GM19238 (cell line): ENCODE data around the gene ZFPL1.

ENCODE experiments used
- DNase-seq: peaks from one replicate; pipeline ENCODE4 v3.0.0; 2011; ENCODE audit warnings: low spot score; ENCODE audit not compliant: insufficient read length

Gene ZFPL1

DNA sequence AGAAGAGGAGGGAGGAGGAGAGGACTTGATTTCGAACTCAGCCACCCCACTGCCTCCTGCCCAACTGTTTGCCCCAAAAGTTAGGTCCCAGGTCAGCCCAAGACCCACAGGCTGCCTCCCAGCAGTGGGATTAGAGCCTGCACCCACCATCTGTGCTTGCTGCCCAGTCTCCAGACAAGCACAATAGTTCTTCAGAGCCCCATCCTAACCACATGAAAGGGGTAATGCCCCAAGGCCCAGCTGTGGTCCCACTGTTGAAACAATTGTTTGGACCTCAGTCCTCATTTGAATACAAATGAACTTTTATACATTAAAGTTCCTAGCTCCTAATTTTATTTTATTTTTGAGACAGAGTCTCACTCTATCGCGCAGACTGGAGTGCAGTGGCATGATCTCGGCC, 6.6 kb downstream of the ZFPL1 start:
- DNase-seq = no peak

DNA sequence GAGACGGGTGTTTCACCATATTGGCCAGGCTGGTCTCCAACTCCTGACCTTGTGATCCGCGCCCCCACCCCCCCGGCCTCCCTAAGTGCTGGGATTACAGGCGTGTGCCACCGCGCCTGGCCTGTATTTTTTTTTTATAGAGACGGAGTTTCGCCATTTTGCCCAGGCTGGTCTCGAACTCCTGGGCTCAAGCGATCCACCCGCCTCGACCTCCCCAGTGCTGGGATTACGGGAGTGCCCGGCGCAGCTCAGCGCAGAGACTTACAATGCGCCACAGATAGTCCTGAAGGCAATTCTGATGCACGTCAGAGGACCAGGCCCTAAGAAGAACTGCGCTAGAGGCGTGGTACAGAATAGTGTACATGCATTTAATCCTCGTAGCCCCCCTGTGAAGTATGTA, 11.4 kb downstream of the ZFPL1 start:
- no peak for DNase-seq

DNA sequence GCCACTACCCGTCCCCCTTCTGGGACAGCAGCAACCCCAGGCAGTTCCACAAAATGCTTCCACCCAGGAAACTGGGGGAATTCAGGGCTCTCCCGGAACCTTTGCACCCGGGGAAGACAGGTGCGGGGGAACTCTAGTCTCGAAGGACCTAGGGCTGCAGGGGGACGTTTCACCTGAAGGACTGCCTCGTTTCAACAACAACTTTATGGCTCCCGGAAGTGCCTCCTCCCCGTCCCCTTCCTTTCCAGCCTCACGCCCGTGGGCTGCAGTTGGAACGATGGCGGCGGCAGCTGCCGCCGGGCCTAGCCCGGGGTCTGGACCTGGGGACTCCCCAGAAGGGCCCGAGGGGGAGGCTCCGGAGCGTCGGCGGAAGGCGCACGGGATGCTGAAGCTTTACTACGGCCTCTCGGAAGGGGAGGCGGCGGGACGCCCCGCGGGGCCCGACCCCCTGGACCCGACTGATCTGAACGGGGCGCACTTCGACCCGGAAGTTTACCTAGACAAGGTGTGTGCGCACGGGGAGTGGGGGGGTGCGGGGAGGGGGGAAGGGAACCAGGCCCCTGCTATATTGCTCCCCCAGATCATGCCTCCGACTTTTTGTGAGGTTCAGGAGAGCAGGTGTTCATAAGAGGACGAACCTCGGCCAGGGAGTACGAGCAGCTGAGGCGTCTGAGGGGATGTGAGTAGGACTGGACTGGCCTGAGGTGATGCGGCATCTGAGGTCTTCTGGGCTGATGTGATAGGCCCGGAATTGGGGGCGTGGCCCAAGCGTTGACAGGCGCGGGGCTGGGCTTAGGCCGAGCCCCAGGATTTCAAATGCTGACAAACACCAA, 12.2 kb downstream of the ZFPL1 start, which contains the start of gene VPS51:
TSS of gene VPS51 (plus strand) at position 241 of the 833 bp plus-strand sequence. CDS start at position 278, 37 bp downstream.
- peak; percentile 92 for DNase-seq

DNA sequence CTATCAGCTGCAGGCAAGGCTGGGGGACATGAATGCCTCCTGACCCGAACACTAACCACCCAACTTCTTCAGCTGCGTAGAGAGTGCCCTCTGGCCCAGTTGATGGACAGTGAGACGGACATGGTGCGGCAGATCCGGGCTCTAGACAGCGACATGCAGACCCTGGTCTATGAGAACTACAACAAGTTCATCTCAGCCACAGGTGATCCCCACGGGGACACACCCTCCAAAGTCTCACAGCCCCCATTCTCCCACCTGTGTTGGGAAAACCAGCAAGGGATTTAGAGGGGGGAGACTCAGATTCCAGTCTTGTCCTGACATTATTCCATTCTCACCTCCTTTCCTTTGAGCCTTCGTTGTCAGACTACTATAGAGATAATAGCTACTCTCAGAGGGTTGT, 12.9 kb downstream of the ZFPL1 start:
- DNase-seq = no peak

DNA sequence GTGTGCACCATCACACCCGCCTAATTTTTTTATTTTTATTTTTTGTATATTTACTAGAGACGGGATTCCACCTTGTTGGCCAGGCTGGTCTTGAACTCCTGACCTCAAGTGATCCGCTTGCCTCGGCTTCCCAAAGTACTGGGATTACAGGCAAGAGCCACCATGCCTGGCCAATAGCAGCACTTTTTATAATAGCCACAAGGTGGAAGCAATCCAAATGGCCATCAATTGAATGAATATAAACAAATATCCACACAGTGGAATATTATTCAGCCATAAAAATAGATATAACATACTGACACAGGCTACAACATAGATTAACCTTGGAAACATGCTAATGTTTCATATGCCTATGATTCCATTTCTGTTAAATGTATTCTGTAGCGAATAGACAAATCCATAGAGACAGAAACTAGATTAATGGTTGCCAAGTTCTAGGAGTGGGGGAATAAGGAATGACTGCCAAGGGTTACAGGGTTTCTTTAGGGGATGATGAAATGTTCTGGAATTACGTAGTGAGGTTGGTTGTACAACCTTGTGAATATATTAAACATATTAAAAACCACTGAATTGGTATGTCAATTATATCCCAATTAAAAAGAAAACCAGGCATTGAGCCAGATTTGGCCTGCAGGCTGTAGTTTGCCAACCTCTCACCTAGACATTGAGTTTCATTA, 16.8 kb downstream of the ZFPL1 start:
- no peak for DNase-seq

GRCh38 chr11:65102142-65103095, 18.4 kb downstream of the ZFPL1 start:
- DNase-seq = no peak

DNA sequence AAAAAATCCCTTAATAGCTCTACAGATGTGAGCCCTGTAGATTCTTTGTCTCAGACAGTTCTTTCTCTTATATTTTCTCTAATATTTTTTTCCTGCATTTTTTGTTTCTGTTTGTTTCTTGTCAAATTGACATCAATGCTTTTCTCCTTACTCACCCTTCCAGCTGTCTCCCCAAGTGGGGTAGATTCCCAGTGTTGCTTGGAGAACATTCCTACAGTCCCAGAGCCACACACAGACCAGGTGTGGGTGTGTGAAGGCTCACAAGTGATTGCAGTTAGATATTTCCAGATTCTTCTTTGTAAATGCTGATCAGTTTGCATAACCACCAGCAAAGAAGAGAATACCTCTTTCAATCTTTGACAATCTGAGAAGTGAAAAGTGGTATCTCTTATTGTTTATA, 19.5 kb downstream of the ZFPL1 start:
- no peak for DNase-seq

GRCh38 chr11:65104628-65105027, 20.6 kb downstream of the ZFPL1 start:
- no peak for DNase-seq

DNA sequence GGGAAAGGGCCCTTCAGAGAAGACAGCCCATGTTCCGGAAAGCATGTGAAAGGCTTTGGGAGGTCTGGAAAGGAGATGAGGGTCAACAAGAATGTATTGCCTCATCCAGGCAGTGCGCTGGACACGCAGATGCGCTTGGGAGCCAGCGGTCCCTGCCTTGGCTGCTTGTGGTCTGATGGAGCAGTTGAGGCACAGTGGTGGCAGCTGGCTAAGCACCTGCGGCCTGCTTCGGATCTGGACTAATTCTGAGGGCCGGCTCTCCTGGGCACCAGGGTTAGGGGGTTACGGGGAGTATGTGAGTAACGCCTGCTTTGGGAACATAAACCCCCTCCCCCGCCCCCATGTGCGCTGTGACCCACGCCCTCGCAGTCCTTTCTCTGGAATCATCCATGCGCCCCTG, 23.1 kb downstream of the ZFPL1 start:
- DNase-seq = no peak

- no peak for DNase-seq
Observed at GRCh38 chr11:65107751-65108468, 23.9 kb downstream of the ZFPL1 start.

GRCh38 chr11:65108469-65109123, 24.6 kb downstream of the ZFPL1 start:
- no peak for DNase-seq

DNA sequence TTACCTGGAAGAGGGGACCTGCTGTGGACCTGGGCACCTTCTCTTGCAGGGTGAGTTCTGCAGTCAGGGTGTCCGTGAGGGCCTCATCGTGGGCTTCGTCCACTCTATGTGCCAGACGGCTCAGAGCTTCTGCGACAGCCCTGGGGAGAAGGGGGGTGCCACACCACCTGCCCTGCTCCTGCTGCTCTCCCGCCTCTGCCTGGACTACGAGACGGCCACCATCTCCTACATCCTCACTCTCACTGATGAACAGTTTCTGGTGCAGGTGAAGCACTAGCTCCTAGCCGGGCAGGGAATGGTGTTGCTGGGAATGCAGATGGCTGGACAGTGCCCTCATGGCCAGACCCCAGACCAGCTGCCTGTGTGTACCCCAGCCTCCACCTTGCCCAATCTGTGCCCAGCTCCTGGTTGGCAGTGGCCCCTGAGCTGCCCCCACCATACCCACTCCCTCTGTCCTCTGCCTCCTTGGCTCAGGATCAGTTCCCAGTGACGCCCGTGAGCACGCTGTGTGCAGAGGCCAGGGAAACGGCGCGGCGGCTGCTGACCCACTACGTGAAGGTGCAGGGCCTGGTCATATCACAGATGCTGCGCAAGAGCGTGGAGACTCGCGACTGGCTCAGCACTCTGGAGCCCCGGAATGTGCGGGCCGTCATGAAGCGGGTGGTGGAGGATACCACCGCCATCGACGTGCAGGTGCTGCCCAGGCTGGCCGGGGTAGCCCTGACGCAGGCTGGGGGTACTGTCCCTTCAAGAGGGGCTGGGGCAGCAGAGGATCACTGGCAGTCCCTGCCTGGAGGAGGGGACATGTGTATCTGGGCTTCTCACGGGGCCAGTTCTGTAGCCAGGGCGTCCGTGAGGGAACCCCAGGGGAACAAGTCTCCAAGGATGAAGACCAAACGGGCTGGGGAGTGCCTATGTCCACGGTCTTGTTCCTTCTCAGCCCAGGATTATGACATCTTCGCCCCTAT, 25.5 kb downstream of the ZFPL1 start:
- DNase-seq = no peak

- DNase-seq = peak; percentile 89
Observed at GRCh38 chr11:65110354-65110861, 26.4 kb downstream of the ZFPL1 start.

- no peak for DNase-seq
Observed at GRCh38 chr11:65111159-65111743, 27.2 kb downstream of the ZFPL1 start.

DNA sequence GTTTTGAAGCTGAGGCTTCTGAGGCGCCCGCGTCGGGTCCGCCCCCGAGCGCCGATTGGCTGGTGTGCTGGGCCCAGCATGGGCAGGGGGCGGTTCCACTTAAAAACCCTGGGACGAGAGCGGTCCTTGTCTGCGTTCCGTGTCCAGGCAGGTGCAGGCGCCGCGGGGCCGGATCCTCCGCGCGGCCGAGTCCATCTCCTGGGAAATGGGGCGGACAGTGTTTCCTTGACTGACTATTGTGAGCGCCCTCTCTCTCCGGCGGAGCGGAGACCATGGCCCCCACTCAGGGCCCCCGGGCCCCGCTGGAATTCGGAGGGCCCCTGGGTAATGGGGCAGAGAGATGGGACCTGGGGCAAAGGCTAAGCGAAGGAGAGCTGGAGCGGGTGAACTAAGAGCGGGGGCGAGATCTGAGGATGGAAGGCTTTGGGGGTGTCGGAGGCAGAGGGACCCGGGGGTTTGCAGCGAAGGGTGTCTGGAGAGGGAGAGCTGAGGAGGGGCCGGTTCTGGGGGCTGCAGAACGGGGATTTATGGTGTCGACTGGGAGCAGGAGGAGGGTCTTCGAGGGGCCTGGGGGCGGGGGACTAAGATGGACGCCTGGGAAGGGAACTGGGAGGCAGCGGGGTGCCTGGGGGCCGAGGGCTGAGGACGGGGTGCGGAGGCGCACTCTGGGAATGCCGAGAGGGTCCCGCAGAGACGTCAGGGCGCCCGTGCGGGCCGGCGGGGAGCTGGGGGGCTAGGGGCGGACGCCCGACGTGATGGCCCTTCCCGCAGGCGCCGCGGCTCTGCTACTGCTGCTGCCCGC, 27.9 kb downstream of the ZFPL1 start, which contains the start of gene TM7SF2:
TSS of gene TM7SF2 (plus strand) at position 129 of the 802 bp plus-strand sequence. CDS start at position 273, 144 bp downstream.
- DNase-seq = peak; percentile 98

- DNase-seq = peak; percentile 72
Observed at GRCh38 chr11:65112546-65113360, 28.7 kb downstream of the ZFPL1 start.

DNA sequence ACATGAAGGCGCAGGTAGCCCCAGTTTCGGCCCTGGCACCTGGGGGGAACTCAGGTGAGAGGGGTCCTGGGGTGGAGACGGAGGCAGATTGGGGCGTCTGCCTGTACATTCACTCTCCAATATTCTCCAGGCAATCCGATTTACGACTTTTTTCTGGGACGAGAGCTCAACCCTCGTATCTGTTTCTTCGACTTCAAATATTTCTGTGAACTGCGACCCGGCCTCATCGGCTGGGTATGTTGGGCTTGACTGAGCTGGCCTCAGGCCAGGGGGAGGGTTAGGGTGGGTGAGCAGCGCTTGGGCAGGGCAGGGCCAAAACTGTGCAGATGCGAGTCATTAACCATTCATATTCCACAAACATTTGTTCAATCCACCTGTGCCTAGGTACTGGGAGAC, 29.3 kb downstream of the ZFPL1 start:
- DNase-seq = no peak
